SK-N-SH (cell line): ENCODE measurements around the gene CLEC11A.
"Not testable (repeated sequence)": the region's sequence is repeated elsewhere in the genome, so short reads cannot be mapped to it uniquely, and the experiment has no call there.

Experiments
- EP300 ChIP-seq, 2 experiments: IDR thresholded peaks; 2 replicates each; pipeline versions ENCODE4 v1.4.0 to v1.6.1; 2012; ENCODE audit warnings: borderline replicate concordance in 1 of 2, low read depth in 1 of 2, low read length in 1 of 2
- FOSL2 ChIP-seq: IDR thresholded peaks from 2 replicates; pipeline ENCODE4 v1.4.0; 2012; ENCODE audit warnings: low read depth, mild to moderate bottlenecking, moderate library complexity, borderline replicate concordance
- RAD21 ChIP-seq: IDR thresholded peaks from 2 replicates; pipeline ENCODE4 v1.6.1; 2012; ENCODE audit warnings: mild to moderate bottlenecking, low read length
- TF ChIP-seq, protein P1 (sequence below): fragments of 150-350 bp; IDR thresholded peaks from 2 replicates; pipeline ENCODE4 v1.6.1; 2017; ENCODE audit warnings: antibody characterized with exemption, low read length, low read depth, borderline replicate concordance

DNA sequence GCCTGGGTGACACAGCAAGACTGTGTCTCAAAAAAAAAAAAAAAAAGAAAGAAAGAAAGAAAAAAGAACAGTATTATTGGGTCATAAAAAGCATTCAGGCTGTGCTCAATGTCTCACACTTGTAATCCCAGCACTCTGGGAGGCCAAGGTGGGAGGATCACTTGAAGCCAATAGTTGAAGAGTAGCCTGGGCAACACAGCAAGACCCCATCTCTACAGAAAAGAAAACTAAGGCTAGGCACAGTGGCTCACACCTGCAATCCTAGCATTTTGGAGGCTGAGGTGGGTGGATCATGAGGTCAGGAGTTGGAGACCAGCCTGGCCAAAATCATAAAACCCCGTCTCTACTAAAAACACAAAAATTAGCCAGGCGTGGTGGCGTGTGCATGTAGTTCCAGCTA is 34.5 kb downstream of the CLEC11A start:
- not testable (repeated sequence) for TF ChIP-seq EP300 (IDR thresholded peaks at IDR 0.05; ENCODE audit: borderline replicate concordance in 1 of 2, low read depth in 1 of 2, low read length in 1 of 2); RAD21; FOSL2
- TF ChIP-seq, protein P1, sequence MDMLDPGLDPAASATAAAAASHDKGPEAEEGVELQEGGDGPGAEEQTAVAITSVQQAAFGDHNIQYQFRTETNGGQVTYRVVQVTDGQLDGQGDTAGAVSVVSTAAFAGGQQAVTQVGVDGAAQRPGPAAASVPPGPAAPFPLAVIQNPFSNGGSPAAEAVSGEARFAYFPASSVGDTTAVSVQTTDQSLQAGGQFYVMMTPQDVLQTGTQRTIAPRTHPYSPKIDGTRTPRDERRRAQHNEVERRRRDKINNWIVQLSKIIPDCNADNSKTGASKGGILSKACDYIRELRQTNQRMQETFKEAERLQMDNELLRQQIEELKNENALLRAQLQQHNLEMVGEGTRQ = not testable (repeated sequence)
